Breast epithelium (tissue), 4 donors: ENCODE measurements around the gene DEFB129. TPM values are rescaled to one million over a fixed set of nuclear protein-coding genes. Genes with fewer than 3 reads are reported as not detected.

Source experiments
- DNase-seq, 2 donors: peaks; one replicate each; pipeline ENCODE4 v3.0.0-alpha.2; 2019; ENCODE audit warnings: low spot score in 2 of 2
- H3K27ac ChIP-seq, 2 donors: fragments of 200-600 bp; sonication (generic) in 1 of 2; one replicate each; pipeline ENCODE4 v1.5.1; 2016 to 2019; ENCODE audit warnings: mild to moderate bottlenecking in 1 of 2
- H3K27me3 ChIP-seq, 2 donors: fragments of 200-600 bp; sonication (generic) in 1 of 2; one replicate each; pipeline versions ENCODE4 v1.5.1 to v1.6.0; 2017 to 2019; ENCODE audit warnings: control low read depth in 1 of 2, mild to moderate bottlenecking in 1 of 2
- H3K36me3 ChIP-seq: fragments of 200-600 bp; one replicate; pipeline ENCODE4 v1.5.1; 2019
- H3K4me1 ChIP-seq, 2 donors: fragments of 200-600 bp; sonication (generic); one replicate each; pipeline ENCODE4 v1.5.1; 2016 to 2019; ENCODE audit warnings: control low read depth in 1 of 2
- H3K4me3 ChIP-seq, 3 donors: fragments of 200-600 bp; sonication (generic); 1 replicate in 2 of 3; 2 replicates in 1 of 3; pipeline ENCODE4 v1.5.1; 2016 to 2019; ENCODE audit warnings: mild to moderate bottlenecking in 3 of 3, moderate library complexity in 2 of 3
- H3K9me3 ChIP-seq, 2 donors: fragments of 200-600 bp; sonication (generic) in 1 of 2; one replicate each; pipeline ENCODE4 v1.5.1; 2016 to 2019; ENCODE audit warnings: control low read depth in 1 of 2
- CTCF ChIP-seq, 3 donors: fragments of 450-650 bp; IDR thresholded peaks; one replicate each; pipeline ENCODE4 v1.5.1; 2016 to 2017; ENCODE audit warnings: antibody characterized with exemption in 3 of 3, mild to moderate bottlenecking in 3 of 3, moderate library complexity in 3 of 3
- POLR2A ChIP-seq: fragments of 450-650 bp; IDR thresholded peaks from one replicate; pipeline ENCODE4 v1.6.1; 2016; ENCODE audit warnings: antibody characterized with exemption, mild to moderate bottlenecking, moderate library complexity
- POLR2AphosphoS5 ChIP-seq, 3 donors: sonication (generic); formaldehyde crosslinking; IDR thresholded peaks; one replicate each; pipeline ENCODE4 v1.6.1; 2017; ENCODE audit warnings: antibody characterized with exemption in 3 of 3
- intact Hi-C: fragments of 100-400 bp; cut with DNase I; formaldehyde crosslinking; loops from one replicate; pipeline ENCODE4 v1.15.1; 2023; ENCODE audit warnings: low total_unique reads
- total RNA-seq, 3 donors: library from RNA; depleted of rRNA; stranded (reverse); fragments of >200 nt; gene quantifications; one replicate each; pipeline ENCODE4 v1.1.0, GENCODE V29; 2016

Gene DEFB129, protein sequence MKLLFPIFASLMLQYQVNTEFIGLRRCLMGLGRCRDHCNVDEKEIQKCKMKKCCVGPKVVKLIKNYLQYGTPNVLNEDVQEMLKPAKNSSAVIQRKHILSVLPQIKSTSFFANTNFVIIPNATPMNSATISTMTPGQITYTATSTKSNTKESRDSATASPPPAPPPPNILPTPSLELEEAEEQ
- not detected for total RNA-seq

- no peak for TF ChIP-seq POLR2A
- TF ChIP-seq POLR2AphosphoS5 (IDR thresholded peaks at IDR 0.05) = no peak
- no peak for TF ChIP-seq CTCF (IDR thresholded peaks at IDR 0.05)
- intact Hi-C loops = no loop called here
These were observed at the start of gene DEFB129 for GRCh38 chr20:226958-227357. Gene DEFB129 (plus strand): TSS chr20:227258. CDS start chr20:227289, 31 bp downstream.

DNA sequence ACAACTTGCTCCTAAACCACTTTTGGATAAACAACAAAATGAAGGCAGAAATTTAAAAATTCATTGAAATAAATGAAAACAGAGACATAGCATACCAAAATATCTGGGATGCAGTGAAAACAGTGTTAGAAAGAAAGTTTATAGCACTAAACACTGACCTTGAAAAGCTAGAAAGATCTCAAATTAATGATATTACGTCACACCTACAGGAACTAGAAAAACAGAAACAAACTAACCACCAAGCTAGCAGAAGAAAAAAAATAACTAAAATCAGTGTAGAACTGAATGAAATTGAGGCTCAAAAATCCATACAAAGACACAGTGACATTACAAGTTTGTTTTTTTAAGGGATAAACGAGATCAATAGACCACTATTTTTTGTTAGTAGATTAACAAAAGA is 42.8 kb upstream of the DEFB129 start:
- no peaks in the 10 kb centered on the region for H3K36me3 ChIP-seq
- H3K27ac ChIP-seq = no peak overlapping the region
- TF ChIP-seq CTCF (IDR thresholded peaks at IDR 0.05) (no peak), POLR2A (no peak), POLR2AphosphoS5 (IDR thresholded peaks at IDR 0.05) (no peak)
- intact Hi-C loops = no loop called here
- no peak overlapping the region for H3K4me3 ChIP-seq
- peaks cover 0 to 15% of the 10 kb centered on the region in 2 donors for H3K27me3 ChIP-seq
- no peak for DNase-seq
- H3K4me1 ChIP-seq = no peaks in the 10 kb centered on the region
- no peaks in the 10 kb centered on the region for H3K9me3 ChIP-seq

More at GRCh38 chr20:226958-227357, at the start of gene DEFB129:
- Histone ChIP-seq H3K27ac (no peak within 1 kb of the TSS), H3K9me3 (no peaks in the 10 kb centered on the region), H3K4me1 (no peaks in the 10 kb centered on the region), H3K4me3 (no peak within 1 kb of the TSS), H3K36me3 (no peaks in the 10 kb centered on the region), H3K27me3 (no peaks in the 10 kb centered on the region)
- no peak for DNase-seq

- no peaks in the 10 kb centered on the region for H3K36me3 ChIP-seq
- H3K27ac ChIP-seq = no peak overlapping the region
- DNase-seq = no peak
- TF ChIP-seq CTCF (IDR thresholded peaks at IDR 0.05) (no peak), POLR2A (no peak), POLR2AphosphoS5 (IDR thresholded peaks at IDR 0.05) (no peak)
- no peaks in the 10 kb centered on the region for H3K4me1 ChIP-seq
- peaks cover 0 to 4% of the 10 kb centered on the region in 2 donors for H3K27me3 ChIP-seq
- peaks cover 0 to 11% of the 10 kb centered on the region in 2 donors for H3K9me3 ChIP-seq
- no peak overlapping the region for H3K4me3 ChIP-seq
- intact Hi-C loops = no loop called here
These were observed 39.3 kb upstream of the DEFB129 start for GRCh38 chr20:187733-188132.

GRCh38 chr20:189611-190010 is 37.4 kb upstream of the DEFB129 start, which contains the start of gene DEFB128:
Gene DEFB128 (minus strand): TSS chr20:189711. CDS start chr20:189623, 88 bp downstream.
- peaks cover 0 to 9% of the 10 kb centered on the region in 2 donors for H3K27me3 ChIP-seq
- no peak for TF ChIP-seq CTCF (IDR thresholded peaks at IDR 0.05)
- TF ChIP-seq POLR2AphosphoS5 (IDR thresholded peaks at IDR 0.05) = no peak
- no peak for TF ChIP-seq POLR2A
- no peaks in the 10 kb centered on the region for H3K36me3 ChIP-seq
- peaks cover 0 to 11% of the 10 kb centered on the region in 2 donors for H3K9me3 ChIP-seq
- no peak within 1 kb of the TSS for H3K27ac ChIP-seq
- no peaks in the 10 kb centered on the region for H3K4me1 ChIP-seq
- intact Hi-C loops = no loop called here
- no peak for DNase-seq
- H3K4me3 ChIP-seq = no peak within 1 kb of the TSS

DNA sequence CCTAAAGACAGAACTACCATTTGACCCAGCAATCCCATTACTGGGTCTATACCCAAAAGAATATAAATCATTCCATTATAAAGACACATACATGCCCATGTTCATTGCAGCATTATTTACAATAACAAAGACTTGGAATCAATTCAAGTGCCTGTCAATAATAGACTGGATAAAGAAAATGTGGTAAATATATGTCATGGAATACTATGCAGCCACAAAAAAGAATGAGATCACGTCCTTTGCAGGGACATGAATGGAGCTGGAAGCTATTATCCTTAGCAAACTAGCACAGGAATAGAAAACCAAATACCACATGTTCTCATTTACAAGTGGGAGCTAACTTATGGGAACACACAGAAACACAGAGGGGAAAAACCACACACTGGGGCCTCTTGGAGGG is 28.8 kb upstream of the DEFB129 start:
- no peaks in the 10 kb centered on the region for H3K36me3 ChIP-seq
- no peaks in the 10 kb centered on the region for H3K4me1 ChIP-seq
- no peaks in the 10 kb centered on the region for H3K9me3 ChIP-seq
- TF ChIP-seq POLR2A = no peak
- no peak for TF ChIP-seq POLR2AphosphoS5 (IDR thresholded peaks at IDR 0.05)
- no peak for TF ChIP-seq CTCF (IDR thresholded peaks at IDR 0.05)
- H3K27ac ChIP-seq = no peak overlapping the region
- no peak overlapping the region for H3K4me3 ChIP-seq
- intact Hi-C loops = no loop called here
- peaks cover 0 to 5% of the 10 kb centered on the region in 2 donors for H3K27me3 ChIP-seq
- no peak for DNase-seq
